T-helper 9 cell (primary cell): ENCODE measurements around the gene RPL10A.

Experiments used
- DNase-seq: peaks from one replicate; pipeline ENCODE4 v3.0.0-alpha.2; 2020

The RPL10A gene

GRCh38 chr6:35476004-35476403 is 7.8 kb downstream of the RPL10A start:
- DNase-seq: no peak

GRCh38 chr6:35477028-35477427 is 8.8 kb downstream of the RPL10A start:
- no peak for DNase-seq

GRCh38 chr6:35477551-35478179 is 9.5 kb downstream of the RPL10A start:
- no peak for DNase-seq

- DNase-seq: no peak
Observed at GRCh38 chr6:35478259-35478658, 10.1 kb downstream of the RPL10A start.

- DNase-seq: no peak
Observed at GRCh38 chr6:35480176-35480575, 12.0 kb downstream of the RPL10A start.

- no peak for DNase-seq
Observed at GRCh38 chr6:35481226-35481625, 13.0 kb downstream of the RPL10A start.

- DNase-seq: no peak
Observed at GRCh38 chr6:35483062-35483461, 14.9 kb downstream of the RPL10A start.

- DNase-seq: no peak
Observed at GRCh38 chr6:35483490-35483889, 15.3 kb downstream of the RPL10A start.

- DNase-seq: no peak
Observed at GRCh38 chr6:35483893-35484645, 15.9 kb downstream of the RPL10A start.

GRCh38 chr6:35484921-35485392 is 16.8 kb downstream of the RPL10A start:
- DNase-seq: no peak

GRCh38 chr6:35485402-35485877 is 17.2 kb downstream of the RPL10A start:
- DNase-seq: no peak

- DNase-seq: no peak
Observed at GRCh38 chr6:35486005-35486925, 18.1 kb downstream of the RPL10A start.

GRCh38 chr6:35487658-35488516 is 19.7 kb downstream of the RPL10A start:
- no peak for DNase-seq

- DNase-seq: no peak
Observed at GRCh38 chr6:35488517-35488862, 20.3 kb downstream of the RPL10A start.

GRCh38 chr6:35489066-35489465 is 20.9 kb downstream of the RPL10A start:
- DNase-seq: no peak

GRCh38 chr6:35489995-35490791 is 22.0 kb downstream of the RPL10A start:
- DNase-seq: no peak

GRCh38 chr6:35490821-35491557 is 22.8 kb downstream of the RPL10A start:
- DNase-seq: no peak

- no peak for DNase-seq
Observed at GRCh38 chr6:35491558-35492257, 23.5 kb downstream of the RPL10A start.

- no peak for DNase-seq
Observed at GRCh38 chr6:35492258-35492973, 24.2 kb downstream of the RPL10A start.

GRCh38 chr6:35492974-35493284 is 24.7 kb downstream of the RPL10A start:
- no peak for DNase-seq
